HG03159 (cell line): Measurements from ENCODE around the gene SPON2.

Experiments used
- ATAC-seq: cut with Tn5 transposase; IDR thresholded peaks from one replicate; pipeline ENCODE4 v1.9.1; 2021; ENCODE audit warnings: mild to moderate bottlenecking, moderate library complexity; ENCODE audit not compliant: unreplicated experiment

Gene SPON2

DNA sequence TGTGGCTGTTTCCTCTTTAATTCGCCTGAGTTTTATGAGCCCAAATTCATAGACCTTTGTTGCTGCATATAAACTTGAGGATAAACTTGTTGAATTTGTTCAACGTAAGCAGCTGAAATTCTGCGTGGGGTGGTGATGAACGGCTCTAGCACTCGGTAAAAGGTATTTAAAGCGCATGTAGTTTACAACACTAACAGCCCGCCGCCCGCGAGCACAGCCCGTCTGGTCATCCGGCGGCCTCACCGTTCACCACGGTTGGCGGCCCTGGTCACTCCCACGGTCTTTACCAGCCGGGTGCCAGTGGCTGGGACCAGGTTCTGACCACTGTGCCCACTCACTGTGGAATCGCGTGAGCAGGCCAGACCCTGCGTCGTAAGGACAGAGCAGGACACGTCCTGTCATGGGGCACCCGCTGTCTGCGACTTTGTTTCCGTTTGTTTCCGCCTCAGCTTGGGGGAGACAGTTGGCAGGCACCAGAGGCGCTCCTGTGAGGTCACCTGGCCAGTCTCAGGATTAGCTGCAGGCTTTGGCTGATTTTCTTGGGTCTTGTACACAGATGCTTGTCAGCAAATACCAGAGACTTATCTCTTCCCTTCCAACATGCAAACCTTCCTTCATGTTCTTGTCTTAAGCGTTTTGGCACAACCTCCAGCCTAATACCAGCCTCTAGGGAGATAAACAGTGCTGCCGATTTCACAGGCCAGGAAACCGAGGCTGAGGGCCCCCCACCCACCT, 36.8 kb upstream of the SPON2 start:
- ATAC-seq: no peak

- ATAC-seq: no peak
Measured at GRCh38 chr4:1208266-1208961, 36.0 kb upstream of the SPON2 start.

- no peak for ATAC-seq
Measured at GRCh38 chr4:1207603-1208265, 35.4 kb upstream of the SPON2 start.

DNA sequence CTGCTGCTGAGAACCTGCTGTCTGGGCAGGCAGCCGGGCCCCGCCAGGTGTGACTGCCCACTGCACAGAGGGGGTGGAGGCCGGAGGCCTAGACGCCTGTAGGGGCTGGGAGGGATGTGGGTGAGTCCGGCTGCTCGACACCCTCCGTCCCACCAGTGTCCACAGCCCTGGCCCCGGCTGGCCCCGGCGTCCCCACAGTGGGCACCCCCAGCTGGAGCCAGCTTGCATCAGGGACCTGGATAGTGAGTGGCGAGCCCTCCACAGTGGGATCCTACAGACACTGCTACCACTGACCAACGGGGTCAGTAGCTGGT, 34.7 kb upstream of the SPON2 start:
- ATAC-seq: no peak

DNA sequence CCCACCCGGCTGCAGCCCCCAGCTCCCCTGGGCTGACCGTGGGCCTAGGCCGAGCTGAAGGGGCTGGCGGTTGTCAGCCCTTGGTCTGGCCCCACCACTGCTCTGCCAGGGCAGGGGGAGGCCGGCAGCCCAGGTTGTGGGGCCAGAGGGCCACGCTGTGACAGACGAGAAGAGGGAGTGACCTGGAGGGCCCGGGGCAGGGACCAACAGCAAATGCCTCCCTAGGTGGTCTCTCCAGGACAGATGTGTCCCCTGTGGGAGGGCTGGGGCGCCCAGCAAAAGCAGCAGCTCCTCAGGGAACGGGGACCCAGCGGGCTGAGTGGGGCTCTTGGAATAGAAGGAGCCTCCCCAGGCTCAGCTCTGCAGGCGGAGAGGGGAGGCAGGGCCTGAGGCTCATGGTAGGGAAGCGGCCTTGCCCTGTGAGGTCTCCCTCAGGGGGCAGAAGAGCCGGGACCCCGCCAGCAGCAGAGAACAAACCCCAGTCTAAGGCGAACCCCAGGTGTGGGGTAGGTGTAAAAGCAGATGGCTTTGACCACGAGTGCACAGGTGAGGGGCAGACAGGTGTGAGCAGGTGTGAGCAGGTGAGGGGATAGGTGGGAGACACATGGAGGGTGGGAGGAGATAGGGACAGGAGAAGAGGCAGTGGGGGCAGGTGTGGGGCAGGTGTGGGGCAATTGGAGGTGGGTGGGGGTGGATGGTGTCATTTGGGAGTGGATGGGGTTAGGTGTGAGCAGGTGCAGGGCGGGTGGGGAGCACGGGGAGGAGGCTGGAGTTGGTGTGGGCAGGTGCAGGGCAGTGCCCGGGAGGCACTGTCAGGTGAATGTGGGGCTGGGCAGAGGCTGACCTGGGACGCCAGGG, 34.1 kb upstream of the SPON2 start:
- ATAC-seq: no peak

- no peak for ATAC-seq
Measured at GRCh38 chr4:1205586-1206298, 33.4 kb upstream of the SPON2 start.

GRCh38 chr4:1204828-1205585, 32.6 kb upstream of the SPON2 start:
- ATAC-seq: no peak

DNA sequence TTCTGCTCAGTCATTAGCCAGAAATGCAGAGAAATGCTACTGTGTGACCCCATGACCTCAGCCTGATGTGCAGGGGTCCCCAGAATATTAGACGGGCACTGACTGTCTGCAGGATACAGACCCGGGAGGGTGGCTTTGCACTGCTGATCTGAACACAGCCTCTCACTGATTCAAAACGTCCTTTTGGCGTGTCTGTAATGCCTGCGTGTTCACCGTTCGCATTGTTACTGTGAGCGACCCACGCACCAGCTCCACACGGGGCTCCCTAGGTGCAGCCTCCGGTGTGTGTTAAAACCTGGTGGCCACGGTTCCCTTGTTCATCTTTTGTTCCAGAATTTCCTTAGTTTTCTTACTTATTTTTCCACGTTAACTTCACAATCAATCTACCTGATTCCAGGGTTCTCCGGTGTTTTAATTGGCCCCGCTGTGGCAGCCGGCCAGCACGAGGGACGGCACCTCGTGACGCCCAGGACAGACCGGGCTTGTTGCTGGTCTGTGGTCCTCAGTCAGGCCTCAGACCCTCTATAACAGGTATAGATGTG, 32.0 kb upstream of the SPON2 start:
- ATAC-seq: no peak

- no peak for ATAC-seq
Measured at GRCh38 chr4:1203026-1203616, 30.7 kb upstream of the SPON2 start.

- no peak for ATAC-seq
Measured at GRCh38 chr4:1202526-1203011, 30.2 kb upstream of the SPON2 start.

DNA sequence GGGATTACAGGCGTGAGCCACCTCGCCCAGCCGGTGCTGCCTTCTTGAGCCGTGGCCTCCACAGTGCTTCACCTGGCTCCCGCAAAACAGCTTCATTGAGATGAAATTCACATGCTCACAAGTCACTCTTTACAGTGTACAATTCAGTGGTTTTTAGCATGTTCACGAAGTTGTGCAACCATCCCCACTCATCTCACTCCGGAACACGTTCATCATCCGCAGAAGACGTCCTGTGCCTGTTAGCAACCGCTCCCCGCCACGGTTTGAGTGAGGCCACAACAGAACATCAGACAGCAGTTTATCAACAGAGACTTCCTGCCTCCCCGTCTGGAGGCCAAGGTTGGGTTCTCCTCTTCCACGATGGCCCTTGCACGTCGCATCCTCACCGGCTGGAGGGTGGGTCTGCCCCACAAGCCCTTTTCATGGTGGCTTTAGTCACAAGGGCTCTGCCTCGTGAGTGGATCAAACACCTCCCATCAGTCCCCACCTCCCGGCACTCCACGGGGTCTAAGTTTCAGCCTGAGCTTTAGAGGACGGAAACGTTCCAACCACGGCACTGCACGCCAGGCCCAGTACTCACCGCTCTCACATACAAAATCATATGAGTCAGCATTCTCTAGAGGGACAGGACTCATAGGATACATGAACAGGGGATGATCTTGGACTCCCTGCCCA, 29.6 kb upstream of the SPON2 start:
- no peak for ATAC-seq

GRCh38 chr4:1200425-1201035, 28.1 kb upstream of the SPON2 start:
- ATAC-seq: no peak

- no peak for ATAC-seq
Measured at GRCh38 chr4:1199556-1200331, 27.4 kb upstream of the SPON2 start.

DNA sequence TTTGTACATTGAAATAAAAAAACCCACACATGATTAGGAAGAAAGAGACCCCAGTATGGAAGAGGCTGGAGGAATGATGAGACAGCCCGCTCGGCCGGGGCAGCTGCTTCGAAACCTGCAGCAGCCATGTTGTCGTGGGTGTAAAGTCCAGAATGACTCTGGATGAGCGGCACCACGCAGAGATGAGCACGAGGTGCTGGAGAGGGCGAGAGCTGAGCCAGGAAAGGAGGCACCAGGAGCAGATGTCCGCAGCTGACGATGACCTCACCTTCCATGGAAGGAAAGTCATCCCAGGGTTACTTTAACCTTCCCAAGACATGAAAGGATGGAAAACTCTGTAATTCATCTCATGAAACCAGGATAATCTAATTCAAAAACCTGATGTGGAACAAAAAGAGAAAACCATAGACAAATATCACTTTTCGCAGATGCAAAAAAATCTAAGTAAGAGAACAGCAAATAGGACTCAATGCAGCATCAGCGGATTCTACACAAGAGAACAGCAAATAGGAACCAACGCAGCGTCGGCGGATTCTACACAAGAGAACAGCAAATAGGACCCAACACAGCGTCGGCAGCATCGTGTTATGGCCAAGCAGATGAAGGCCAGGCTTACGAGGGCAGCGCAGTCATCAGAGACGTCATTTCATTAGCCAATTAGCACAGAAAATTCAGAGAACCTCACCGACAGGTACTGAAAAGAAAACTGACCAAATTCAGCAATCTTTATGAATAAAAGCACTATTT, 25.9 kb upstream of the SPON2 start:
- no peak for ATAC-seq

- ATAC-seq: no peak
Measured at GRCh38 chr4:1196421-1197183, 24.2 kb upstream of the SPON2 start.

- ATAC-seq: no peak
Measured at GRCh38 chr4:1195891-1196401, 23.6 kb upstream of the SPON2 start.
